SK-MEL-5 (cell line): ENCODE measurements around the gene SSC4D. TPM values are rescaled to one million over a fixed set of nuclear protein-coding genes. Genes with fewer than 3 reads are reported as not detected.
A peak's percentile ranks its signal among the peaks of the same experiment; 100 is the strongest.
"Not testable (repeated sequence)": the region's sequence is repeated elsewhere in the genome, so short reads cannot be mapped to it uniquely, and the experiment has no call there.

Experiments
- DNase-seq: peaks from one replicate; pipeline ENCODE4 v3.0.0-alpha.2; 2016; ENCODE audit warnings: low read depth, low spot score
- in situ Hi-C: cut with HindIII; loops from 2 replicates; pipeline ENCODE4 v1.10.0; 2016; ENCODE audit warnings: low sequenced_read_pairs, high pct_unique_total_duplicates, low pct_unique_long_range_greater_than_20kb
- total RNA-seq: library from RNA; depleted of rRNA; stranded (reverse); fragments of >200 nt; shearing (Covaris generic); gene quantifications from 2 replicates; pipeline ENCODE4 v1.2.3, GENCODE V29; 2014

SSC4D gene
- total RNA-seq, 1 experiment from 2014 or later: 0.77 TPM

- in situ Hi-C loops: no loop called here
Observed at GRCh38 chr7:76394957-76395356, 14.5 kb downstream of the SSC4D start.

GRCh38 chr7:76393116-76394031 is 16.1 kb downstream of the SSC4D start:
- in situ Hi-C loops: no loop called here

More at GRCh38 chr7:76394957-76395356, 14.5 kb downstream of the SSC4D start:
- no peak for DNase-seq

GRCh38 chr7:76392531-76393115 is 16.9 kb downstream of the SSC4D start:
- DNase-seq: no peak
- in situ Hi-C loops: no loop called here

More at GRCh38 chr7:76393116-76394031, 16.1 kb downstream of the SSC4D start:
- peak; percentile 94 for DNase-seq

- DNase-seq: no peak
- in situ Hi-C loops: no loop called here
Observed at GRCh38 chr7:76390092-76390491, 19.4 kb downstream of the SSC4D start.

GRCh38 chr7:76387789-76388188 is 21.7 kb downstream of the SSC4D start:
- in situ Hi-C loops, DNase-seq: not testable (repeated sequence)

- DNase-seq: no peak
- in situ Hi-C loops: no loop called here
Observed at GRCh38 chr7:76386691-76387260, 22.7 kb downstream of the SSC4D start.

GRCh38 chr7:76383089-76383944 is 26.2 kb downstream of the SSC4D start:
- DNase-seq: peak; percentile 87
- in situ Hi-C loops: no loop called here

- DNase-seq: no peak
- in situ Hi-C loops: no loop called here
Observed at GRCh38 chr7:76381814-76382213, 27.7 kb downstream of the SSC4D start.

- in situ Hi-C loops: no loop called here
Observed at GRCh38 chr7:76380623-76380966, 28.9 kb downstream of the SSC4D start.

GRCh38 chr7:76377186-76377918 is 32.1 kb downstream of the SSC4D start:
- in situ Hi-C loops: no loop called here
- no peak for DNase-seq

More at GRCh38 chr7:76380623-76380966, 28.9 kb downstream of the SSC4D start:
- DNase-seq: no peak

- in situ Hi-C loops: no loop called here
- DNase-seq: no peak
Observed at GRCh38 chr7:76375251-76375650, 34.2 kb downstream of the SSC4D start.

GRCh38 chr7:76372984-76373833 is 36.3 kb downstream of the SSC4D start:
- in situ Hi-C loops: no loop called here
- DNase-seq: no peak

GRCh38 chr7:76371396-76371795 is 38.1 kb downstream of the SSC4D start:
- in situ Hi-C loops: no loop called here

GRCh38 chr7:76369018-76369417 is 40.5 kb downstream of the SSC4D start:
- in situ Hi-C loops: no loop called here

More at GRCh38 chr7:76371396-76371795, 38.1 kb downstream of the SSC4D start:
- no peak for DNase-seq

GRCh38 chr7:76368190-76368589 is 41.3 kb downstream of the SSC4D start:
- no peak for DNase-seq
- in situ Hi-C loops: no loop called here

More at GRCh38 chr7:76369018-76369417, 40.5 kb downstream of the SSC4D start:
- no peak for DNase-seq

GRCh38 chr7:76364198-76364584 is 45.3 kb downstream of the SSC4D start:
- peak; percentile 24 for DNase-seq
- in situ Hi-C loops: no loop called here
